GM18520 (cell line): ENCODE data around the gene SRRM3.
"Not testable (repeated sequence)": the region's sequence is repeated elsewhere in the genome, so short reads cannot be mapped to it uniquely, and the experiment has no call there.

Source experiments
- ATAC-seq: cut with Tn5 transposase; IDR thresholded peaks from one replicate; pipeline ENCODE4 v1.9.1; 2021; ENCODE audit not compliant: unreplicated experiment

SRRM3 gene

DNA sequence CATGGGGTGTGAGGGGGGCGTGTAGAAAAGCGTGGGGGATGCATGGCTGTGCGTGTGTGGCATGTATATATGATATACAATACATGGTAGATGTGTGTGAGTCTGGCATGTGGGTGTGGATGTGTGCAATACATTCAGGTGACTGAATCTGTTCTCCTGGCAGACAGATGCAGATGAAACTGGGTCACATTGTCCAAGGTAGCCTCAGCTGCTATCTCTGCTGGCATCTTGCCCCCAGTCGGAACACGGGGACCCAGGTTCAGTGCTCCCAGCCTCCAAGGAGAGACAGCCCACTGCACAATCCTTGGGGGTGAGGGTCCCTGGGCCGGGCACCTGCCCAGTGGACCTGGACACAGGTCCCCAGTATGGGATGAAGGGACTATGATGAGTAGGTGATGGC is 12.4 kb upstream of the SRRM3 start:
- no peak for ATAC-seq

GRCh38 chr7:76191783-76192240 is 9.9 kb upstream of the SRRM3 start:
- ATAC-seq: no peak

GRCh38 chr7:76193466-76193865 is 8.2 kb upstream of the SRRM3 start:
- no peak for ATAC-seq

DNA sequence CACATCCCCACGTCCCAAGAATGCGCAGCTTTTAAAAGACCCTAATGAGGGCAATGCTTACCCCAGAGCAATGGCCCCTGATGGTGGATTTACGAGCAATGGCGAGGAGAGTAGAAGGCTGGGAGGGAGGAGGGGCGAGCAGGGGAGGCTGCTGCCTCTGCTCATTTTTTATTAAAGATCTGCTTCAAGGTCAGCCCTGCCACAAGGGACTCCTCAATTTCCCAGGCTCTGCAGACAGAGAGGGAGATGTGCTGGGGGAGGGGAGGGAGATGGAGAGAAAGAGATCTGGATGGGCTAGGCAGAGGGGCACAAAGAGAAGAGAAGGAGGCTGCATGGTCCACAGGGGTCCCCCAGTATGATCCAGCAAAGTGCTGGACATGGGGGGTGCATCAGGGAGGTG is 7.8 kb upstream of the SRRM3 start:
- ATAC-seq: no peak

DNA sequence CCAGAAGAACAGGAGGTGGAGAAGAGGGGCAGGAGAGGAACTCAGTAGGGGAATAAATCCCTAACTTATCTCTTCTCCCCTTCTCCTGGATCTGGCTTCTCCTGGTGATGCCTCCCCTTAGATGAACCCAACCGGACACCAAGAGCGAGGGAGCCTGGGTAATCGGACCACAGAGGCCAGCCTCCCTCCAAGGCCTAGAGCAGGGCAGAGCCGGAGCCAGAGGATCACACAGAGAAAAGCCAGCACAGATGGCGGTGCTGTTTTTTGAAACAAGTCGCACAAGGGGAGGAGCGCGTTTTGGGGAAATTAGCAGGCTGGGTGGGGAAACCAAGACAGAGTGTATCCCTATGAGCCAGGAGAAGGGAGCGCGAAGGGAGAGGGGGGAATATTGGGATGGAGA is 4.9 kb upstream of the SRRM3 start:
- no peak for ATAC-seq

GRCh38 chr7:76198202-76198601 is 3.5 kb upstream of the SRRM3 start:
- no peak for ATAC-seq

DNA sequence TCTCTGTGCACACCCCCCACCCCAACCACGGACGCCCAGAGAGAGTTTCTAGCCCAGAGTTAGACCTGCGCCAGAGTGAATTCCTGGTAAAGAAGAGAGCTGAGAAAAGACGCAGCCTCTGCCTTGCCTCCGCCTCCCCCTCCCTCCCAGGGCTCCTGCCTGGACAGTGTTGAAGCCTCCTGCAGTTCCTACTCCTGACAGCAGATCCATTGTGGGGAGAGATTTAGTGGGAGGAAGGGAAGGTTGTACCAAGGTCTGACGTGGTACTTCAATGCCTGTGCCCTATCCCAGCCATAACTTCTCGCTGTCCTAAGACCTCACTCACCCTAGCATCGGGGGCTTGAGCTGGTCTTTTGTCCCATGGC is 952 bp downstream of the SRRM3 start:
- no peak for ATAC-seq

- ATAC-seq: no peak
These were observed 2.5 kb downstream of the SRRM3 start for GRCh38 chr7:76204147-76204546.

DNA sequence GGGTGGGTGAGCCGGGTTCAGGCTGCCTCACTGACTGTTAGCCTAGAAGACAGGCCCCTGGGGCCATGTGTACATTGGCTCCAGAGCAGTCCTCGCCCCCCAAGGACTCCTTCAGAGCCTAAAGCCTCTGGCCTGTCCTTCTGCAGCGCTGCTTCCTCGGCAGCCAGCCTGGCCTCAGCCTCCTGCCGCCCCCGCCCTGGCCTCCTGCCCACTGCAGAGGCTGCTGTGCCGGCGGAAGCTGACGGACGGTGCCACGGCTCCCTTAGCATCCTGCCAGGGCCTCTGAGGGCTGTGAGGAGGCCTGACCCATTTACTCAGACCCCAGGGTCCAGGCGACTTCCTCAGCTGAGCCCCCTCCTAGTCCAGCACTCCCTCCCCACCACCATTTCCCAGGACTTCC is 4.9 kb downstream of the SRRM3 start:
- ATAC-seq: no peak

GRCh38 chr7:76209310-76209709 is 7.6 kb downstream of the SRRM3 start:
- ATAC-seq: no peak

DNA sequence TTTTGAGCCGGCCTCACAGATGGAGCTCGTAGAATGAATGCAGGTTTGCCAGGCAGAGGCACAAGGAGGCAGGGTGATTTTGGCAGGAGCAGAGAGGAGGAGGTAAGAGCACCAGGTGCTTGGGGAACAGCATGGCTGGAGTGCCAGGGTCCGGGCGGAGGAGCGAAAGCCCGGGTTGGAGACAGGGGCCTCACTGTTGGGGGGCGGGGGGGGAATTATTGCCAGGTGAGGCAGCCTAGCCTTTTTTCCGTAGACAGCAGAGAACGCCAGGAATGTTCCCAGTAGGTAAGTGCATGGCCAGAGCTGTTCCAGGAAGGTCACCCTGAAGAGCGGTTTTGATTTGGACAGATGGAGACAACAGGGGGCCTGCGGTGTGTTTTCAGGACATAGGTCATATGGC is 9.5 kb downstream of the SRRM3 start:
- no peak for ATAC-seq

DNA sequence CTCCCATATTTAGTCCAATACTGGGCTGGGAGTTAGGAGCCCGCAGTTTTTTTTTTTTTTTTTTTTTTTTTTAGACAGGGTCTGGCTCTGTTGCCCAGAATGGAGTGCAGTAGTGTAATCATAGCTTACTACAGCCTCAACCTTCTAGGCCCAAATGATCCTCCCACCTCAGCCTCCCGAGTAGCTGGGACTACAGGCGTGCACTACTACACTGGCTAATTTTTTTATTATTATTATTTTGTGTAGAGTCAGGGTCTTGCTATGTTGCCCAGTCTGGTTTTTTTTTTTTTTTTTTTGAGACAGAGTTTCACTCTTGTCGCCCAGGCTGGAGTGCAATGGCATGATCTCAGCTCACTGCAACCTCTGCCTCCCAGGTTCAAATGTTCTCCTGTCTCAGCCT is 13.7 kb downstream of the SRRM3 start:
- ATAC-seq: not testable (repeated sequence)

GRCh38 chr7:76216381-76217082 is 14.8 kb downstream of the SRRM3 start:
- no peak for ATAC-seq

DNA sequence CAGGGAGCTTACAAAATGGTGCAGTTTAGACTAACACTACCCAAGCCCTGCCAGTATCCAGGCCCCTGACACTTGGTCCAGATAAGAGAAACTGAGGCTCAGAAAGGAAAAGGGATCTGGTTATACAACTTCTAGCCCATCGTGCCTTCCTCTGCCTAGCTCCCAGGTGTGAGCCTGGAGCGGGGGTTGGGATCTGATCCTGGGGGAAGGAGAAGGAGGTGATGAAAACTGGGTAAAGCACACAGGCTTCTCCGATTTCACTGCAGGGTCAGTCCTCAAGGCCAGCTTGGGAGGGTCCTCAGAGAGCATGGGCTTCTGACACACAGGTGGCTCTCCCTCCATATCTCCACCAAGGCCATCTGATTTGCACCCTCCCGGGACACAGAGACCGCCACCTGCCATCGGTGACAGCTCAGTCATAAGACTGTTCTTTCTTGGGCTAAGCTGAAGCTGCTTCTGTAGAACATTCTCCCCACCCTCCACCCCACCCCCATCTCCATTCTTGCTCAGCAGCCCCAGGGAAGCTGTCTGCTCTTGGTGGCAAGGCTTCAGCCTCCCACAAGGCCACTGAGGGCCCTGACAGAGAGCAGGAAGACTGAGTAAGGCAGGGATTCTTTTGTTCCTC is 16.4 kb downstream of the SRRM3 start:
- no peak for ATAC-seq

- no peak for ATAC-seq
These were observed 18.7 kb downstream of the SRRM3 start for GRCh38 chr7:76220185-76221057.

DNA sequence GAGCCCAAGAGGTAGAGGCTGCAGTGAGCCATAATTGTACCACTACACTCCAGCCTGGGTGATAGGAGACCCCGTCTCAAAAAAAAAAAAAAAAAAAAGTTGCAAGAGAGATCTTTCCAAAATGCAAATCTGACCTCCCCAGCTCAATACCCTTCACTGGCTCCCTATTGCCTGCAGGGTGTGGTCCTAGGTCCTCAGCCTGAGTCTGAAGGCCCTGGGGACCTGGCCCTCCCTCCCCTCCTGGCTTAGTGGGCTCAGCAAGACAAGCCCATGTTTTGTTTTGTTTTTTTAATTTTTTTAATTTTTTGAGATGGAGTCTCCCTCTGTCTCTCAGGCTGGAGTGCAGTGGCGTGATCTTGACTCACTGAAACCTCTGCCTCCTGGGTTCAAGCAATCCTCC is 20.6 kb downstream of the SRRM3 start:
- ATAC-seq: no peak

GRCh38 chr7:76222839-76223238 is 21.1 kb downstream of the SRRM3 start:
- no peak for ATAC-seq

GRCh38 chr7:76223286-76223972 is 21.7 kb downstream of the SRRM3 start:
- ATAC-seq: no peak

GRCh38 chr7:76224695-76225094 is 23.0 kb downstream of the SRRM3 start:
- ATAC-seq: no peak

DNA sequence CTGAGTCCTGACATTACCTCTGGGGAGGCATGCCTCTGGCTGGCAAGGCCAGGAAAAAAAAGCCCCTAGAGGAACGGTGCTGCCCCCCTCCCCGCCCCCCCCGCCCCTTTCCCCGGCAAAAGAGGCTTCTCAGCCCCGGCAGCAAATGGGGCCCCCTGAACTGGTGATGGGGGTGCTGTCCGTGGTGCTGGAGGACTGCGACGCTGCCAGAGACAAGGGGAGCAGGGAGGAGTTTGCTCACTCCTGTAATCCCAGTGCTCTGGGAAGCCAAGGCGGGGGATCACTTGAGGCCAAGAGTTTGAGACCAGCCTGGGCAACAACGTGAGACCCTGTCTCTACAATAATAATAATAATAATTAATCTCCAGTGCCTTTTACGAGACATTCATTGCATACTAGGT is 23.7 kb downstream of the SRRM3 start:
- no peak for ATAC-seq

DNA sequence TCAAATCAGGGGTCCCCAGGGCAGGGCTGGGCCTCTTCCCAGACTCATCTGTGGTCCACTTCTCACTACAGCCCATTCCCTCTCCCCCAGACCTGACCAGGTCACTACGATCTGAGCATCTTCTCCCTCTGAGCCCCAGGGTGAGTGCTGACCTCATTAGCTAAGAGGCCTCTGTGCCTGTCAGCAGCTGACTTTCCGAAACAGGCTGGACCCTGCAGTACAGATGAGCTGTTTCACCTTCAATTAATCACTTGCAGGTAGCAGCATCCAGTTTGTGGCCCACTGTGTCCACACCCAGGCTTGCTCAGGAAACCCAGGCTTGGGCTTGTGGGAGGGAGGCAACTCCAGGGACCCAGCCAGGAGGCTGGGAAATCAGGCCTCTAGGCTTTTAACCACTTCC is 24.3 kb downstream of the SRRM3 start:
- ATAC-seq: no peak
